Activated T-cell treated with anti-CD3 and anti-CD28 coated beads, Interleukin-2, amount 50 U/mL, for 48 hours (primary cell): ENCODE results near the gene CHODL.

Experiments used
- DNase-seq, 2 experiments: peaks; one replicate each; pipeline ENCODE4 v3.0.0-alpha.2; 2020

Gene CHODL, protein sequence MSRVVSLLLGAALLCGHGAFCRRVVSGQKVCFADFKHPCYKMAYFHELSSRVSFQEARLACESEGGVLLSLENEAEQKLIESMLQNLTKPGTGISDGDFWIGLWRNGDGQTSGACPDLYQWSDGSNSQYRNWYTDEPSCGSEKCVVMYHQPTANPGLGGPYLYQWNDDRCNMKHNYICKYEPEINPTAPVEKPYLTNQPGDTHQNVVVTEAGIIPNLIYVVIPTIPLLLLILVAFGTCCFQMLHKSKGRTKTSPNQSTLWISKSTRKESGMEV

DNA sequence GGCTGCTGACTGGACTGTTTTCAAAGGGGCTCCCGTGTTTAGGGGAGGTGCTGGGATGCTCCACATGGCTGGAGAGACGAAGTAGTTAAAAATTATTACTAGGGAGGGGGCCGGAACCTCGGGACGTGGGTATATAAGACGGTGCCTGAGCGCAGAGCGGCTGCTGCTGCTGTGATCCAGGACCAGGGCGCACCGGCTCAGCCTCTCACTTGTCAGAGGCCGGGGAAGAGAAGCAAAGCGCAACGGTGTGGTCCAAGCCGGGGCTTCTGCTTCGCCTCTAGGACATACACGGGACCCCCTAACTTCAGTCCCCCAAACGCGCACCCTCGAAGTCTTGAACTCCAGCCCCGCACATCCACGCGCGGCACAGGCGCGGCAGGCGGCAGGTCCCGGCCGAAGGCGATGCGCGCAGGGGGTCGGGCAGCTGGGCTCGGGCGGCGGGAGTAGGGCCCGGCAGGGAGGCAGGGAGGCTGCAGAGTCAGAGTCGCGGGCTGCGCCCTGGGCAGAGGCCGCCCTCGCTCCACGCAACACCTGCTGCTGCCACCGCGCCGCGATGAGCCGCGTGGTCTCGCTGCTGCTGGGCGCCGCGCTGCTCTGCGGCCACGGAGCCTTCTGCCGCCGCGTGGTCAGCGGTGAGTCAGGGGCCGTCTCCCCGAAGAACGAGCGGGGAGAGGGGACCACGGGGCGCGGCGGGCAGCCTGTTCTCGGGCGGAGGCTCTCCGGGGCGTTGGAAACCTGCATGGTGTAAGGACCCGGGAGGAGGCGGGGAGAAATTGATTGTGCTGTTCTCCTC, at the start of gene CHODL:
CHODL (plus strand) TSS at position 163 of the 793 bp plus-strand sequence; CDS start at position 554, 391 bp downstream.
- no peak for DNase-seq

DNA sequence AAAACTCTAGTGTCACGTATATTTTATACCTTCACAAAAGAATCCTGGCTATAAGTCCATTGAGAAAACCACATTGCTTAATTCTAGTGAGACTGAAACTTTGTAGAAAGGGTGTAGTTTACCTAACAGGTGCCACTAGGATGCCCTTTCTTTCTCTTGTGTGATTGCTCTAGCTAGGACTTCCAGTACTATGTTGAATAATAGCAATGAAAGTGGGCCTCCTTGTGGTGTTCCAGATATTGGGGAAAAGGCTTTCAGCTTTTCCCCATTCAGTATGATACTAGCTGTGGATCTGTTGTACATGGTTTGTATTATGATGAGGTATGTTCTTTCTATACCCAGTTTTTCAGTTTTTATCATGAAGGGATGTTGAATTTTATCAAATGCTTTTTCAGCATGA, 39.7 kb upstream of the CHODL start:
- no peak for DNase-seq

- no peak for DNase-seq
Measured at GRCh38 chr21:18218331-18218730, 26.3 kb upstream of the CHODL start.

DNA sequence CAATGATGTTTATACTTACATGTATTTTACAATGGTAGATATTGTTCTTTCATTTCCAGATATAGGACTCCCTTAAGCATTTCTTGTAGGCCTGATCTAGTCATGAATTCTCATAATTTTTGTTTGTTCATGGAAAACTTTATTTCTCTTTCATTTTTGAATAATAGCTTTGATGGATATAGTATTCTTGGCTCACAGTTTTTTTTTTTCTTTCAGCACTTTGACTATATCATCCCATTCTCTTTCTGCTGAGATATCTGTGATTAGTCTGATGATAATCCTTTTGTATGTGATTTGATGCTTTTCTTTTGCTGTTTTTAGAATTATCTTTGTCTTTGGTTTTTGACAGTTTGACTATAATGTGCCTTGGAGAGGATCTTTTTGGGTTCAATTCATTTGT, 24.1 kb upstream of the CHODL start:
- DNase-seq = no peak

DNA sequence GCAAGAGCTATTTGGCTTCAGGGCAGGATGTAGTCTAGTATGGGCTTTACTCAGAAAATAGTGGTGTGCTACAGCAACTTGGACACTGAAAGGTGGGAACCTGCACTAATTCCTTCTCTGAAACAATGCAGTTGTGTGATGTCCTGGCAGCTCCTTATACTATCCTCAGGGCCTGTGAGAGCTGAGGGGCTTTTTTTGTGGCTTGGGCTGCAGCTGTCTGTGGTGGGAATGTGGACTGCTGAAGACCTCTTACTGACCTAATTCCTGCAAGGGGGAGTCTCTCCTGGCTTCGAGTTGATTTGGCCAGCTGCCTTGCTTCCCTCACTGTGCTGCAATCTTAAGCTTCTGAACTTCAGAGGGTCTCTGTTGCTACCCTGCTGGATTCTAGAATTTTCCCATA, 22.3 kb upstream of the CHODL start:
- DNase-seq = no peak

DNA sequence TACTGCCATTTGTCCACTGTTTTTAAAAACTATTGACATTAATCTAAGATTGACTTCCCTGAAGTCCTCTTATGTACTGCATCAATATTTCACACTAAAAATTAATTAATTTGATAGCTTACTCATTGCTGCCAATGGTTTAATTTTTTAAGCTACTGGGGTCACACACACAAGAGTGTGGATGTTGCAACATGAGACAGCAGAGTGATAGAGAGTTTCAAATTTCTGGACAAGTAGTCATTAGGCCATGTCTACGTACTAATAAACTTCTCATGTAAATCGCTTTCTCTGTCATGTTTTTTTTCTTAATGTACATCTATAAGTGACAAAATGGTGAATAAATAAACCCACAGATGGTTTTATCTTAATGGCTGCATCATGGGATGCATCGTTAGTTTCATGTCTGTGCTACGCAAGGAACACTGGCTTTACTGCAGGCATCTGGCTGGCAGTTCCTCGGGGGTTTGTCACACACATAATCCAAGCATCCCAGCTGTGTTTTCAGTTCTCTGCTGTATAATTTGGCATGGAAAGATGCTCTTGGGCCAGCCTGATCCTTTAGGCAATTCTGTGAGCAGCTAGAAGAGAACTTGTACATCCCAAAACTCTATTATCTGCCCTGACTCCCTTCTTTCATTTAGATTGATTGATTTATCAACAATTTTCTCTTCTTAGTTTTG, 16.4 kb upstream of the CHODL start:
- DNase-seq = no peak

DNA sequence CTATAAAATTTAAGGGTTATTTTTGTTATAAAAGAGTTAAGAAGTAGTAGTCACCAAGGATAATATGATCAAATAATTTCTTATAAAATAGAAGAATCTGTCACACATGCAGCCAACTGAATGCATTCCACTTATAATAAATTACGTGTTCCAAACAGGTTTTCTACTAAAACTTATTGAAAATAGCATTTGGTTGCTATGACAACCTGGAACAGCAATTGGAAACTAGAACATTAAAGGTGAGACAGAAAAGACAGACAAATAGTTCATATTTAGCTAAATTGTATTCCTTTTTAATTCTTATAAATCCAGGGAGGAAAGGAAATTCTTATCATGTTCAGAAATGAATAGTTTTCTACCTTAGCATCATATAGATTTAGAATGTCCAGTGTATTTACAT, 9.1 kb upstream of the CHODL start:
- no peak for DNase-seq

- no peak for DNase-seq
Measured at GRCh38 chr21:18245464-18245967, 883 bp downstream of the CHODL start.

- no peak for DNase-seq
Measured at GRCh38 chr21:18248171-18248570, 3.5 kb downstream of the CHODL start.

DNA sequence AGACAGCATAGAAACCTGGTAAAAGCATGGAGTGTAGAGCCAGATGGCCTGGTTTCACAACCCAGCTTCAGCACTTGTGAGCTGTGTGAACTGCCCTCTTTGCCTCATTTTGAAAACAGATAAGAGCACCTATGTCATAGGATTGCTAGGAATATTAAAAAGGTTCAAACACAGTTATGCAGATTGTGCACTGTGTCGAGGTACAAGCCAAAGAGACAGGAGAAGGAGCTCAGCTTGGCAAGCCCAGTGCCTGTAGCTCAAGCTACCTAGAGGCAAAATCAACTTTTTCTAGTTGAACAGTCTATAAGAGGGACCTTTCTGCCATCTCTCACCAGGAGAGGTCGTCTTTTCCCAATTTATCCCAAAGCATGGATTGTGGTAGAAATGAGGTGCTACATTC, 5.0 kb downstream of the CHODL start:
- no peak for DNase-seq

DNA sequence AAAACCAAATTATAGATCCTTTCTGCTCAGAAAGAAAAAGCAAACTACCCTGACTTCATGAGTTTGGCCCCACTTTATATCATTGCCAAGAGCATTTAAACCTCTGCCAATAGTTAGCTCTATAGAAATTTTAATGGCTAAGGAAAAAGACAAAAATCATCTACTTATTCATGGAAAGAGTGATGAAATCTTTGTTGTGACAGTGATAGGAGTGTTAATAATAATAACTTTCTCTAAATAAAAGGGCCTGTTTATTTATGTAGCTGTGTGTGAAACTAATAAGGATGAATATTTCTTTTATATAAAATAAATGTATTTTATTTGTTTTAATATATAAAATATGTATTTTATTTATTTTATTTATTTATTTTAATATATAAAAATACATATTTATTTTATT, 6.4 kb downstream of the CHODL start:
- DNase-seq = no peak

GRCh38 chr21:18252256-18252655, 7.6 kb downstream of the CHODL start:
- no peak for DNase-seq

DNA sequence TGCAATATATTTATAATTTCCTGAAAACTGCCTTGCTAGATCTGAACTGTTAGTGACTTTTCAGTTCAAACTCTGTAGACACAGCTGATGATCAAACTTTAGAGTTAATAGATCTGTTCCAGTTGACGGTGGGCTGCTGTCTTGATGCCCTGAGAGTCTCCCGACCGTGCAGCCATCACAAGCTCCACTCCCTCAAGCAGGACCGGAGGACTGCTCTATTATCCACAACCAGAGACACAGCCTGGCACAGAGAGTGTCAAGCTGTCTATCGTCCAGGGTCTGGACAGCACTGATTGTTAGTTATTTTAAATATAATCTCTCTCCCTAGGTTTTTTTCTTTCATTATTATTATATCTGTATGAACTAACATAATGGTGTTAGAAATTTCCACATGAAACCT, 8.0 kb downstream of the CHODL start:
- no peak for DNase-seq

GRCh38 chr21:18253221-18253620, 8.6 kb downstream of the CHODL start:
- no peak for DNase-seq

DNA sequence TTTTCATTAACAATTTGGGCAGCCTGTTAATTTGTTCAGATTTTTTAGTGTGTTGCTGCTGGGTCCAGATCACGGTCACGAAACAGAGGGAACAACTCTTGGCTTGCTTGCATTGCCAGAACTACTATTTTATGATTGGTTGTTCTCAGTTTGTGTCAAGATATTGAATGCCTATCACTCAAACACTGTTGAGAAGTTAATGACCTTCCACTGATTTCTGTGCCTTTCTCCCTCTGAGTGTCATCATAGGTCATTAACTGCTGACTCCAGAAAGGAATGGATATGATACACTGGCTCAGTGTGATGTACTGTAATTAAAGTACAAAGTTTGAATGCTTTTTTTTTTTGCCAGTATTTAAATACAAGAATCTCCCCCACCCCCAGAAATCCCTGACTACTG, 9.2 kb downstream of the CHODL start:
- no peak for DNase-seq

GRCh38 chr21:18265944-18266343, 21.3 kb downstream of the CHODL start:
- DNase-seq = no peak

- DNase-seq = no peak
Measured at GRCh38 chr21:18267496-18267895, 22.9 kb downstream of the CHODL start.

DNA sequence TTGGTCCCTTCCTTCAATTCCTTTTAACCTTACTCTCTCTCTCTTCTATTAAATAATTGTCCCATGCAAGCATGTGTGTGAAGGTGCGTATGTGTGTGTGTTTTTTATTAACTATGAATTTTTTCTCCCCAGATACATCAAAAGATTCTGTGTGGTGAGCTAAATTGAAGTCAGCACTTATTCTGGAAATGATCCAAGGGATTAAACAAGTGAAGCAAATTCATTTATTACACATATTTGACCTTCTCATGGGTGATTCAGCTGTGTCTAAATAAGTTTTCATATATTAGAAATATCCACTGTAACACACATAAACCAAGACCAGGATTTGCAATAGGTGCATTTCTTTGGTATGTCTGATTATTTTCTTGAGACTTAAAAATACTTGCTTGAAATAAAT, 24.3 kb downstream of the CHODL start:
- no peak for DNase-seq

GRCh38 chr21:18269856-18270255, 25.2 kb downstream of the CHODL start:
- no peak for DNase-seq

DNA sequence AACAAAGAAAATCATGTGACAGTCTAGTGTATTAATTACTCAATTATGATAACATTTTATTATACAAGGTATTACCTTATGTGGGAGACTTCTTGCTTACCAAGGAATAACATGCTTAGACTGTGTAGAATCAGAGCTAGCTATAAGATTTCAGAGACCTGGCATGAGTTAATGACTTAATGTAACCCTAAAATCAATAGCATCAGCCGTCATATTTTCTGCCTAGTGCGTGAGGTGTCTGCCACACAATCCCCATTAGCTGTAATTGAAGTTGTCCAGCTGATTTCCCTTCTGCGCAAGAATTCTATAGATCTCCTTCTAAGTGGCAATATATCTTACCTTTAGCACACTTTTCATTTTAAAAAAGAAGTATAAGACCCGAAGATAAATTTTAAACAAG, 28.8 kb downstream of the CHODL start:
- DNase-seq = no peak

DNA sequence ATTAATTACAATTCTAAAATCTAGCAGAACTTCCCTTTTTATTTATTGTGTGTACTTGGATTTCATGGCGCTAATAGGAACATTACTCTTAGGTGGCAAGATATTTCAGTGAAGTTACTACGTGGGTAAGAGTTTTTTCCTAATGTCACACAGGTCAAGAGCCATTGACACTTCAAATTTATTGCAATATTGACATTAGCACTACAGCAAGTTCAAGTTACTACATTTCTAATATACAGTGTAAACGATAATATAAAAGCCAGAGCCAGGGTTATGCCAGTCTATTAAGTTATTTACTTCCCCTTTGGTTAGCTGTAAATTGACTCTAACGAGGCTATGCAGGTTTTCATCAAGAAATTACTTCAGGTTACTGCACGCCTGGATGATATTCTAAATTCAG, 29.7 kb downstream of the CHODL start:
- DNase-seq = no peak

DNA sequence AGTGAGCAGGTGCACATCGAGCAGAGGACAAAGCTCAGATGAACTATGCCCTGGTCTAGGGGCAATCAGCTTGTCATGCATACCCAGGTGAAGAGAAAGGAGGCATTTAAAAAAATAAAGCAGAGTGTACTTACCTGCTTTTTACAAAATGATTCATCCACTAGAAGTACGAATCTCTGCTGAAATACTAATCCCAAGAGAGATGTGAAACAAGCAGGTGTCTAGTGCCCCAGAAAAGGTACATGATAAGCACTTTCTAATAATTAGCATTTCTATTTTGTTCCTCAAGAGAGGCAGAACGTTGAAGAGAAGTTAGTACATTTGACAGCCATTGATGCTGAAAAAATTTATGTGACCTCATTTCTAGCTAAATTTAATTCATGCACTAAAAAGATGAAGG, 31.1 kb downstream of the CHODL start:
- DNase-seq = no peak

- DNase-seq = no peak
Measured at GRCh38 chr21:18285379-18285778, 40.7 kb downstream of the CHODL start.

- DNase-seq = no peak
Measured at GRCh38 chr21:18289876-18290275, 45.2 kb downstream of the CHODL start.
